Prostate gland (tissue), 2 donors: ENCODE results near the gene LSG1. TPM values are rescaled to one million over a fixed set of nuclear protein-coding genes. Genes with fewer than 3 reads are reported as not detected.

Experiments
- DNase-seq: peaks from one replicate; pipeline ENCODE4 v3.0.0-alpha.2; 2019; ENCODE audit warnings: low spot score
- H3K27ac ChIP-seq, 2 donors: fragments of 200-600 bp; sonication (generic); 2 replicates each; pipeline ENCODE4 v1.5.1; 2017 to 2019
- H3K27me3 ChIP-seq: fragments of 200-600 bp; sonication (generic); replicated peaks from 2 replicates; pipeline ENCODE4 v1.5.1; 2019; ENCODE audit not compliant: insufficient read depth
- H3K36me3 ChIP-seq, 2 donors: fragments of 200-600 bp; sonication (generic); 1 replicate in 1 of 2; 2 replicates in 1 of 2; pipeline versions ENCODE4 v1.5.1 to v1.8.1; 2017 to 2019
- H3K4me1 ChIP-seq: fragments of 200-600 bp; sonication (generic); replicated peaks from 2 replicates; pipeline ENCODE4 v1.5.1; 2019
- H3K4me3 ChIP-seq, 2 donors: fragments of 200-600 bp; sonication (generic); 2 replicates each; pipeline ENCODE4 v1.5.1; 2017 to 2019
- H3K9me3 ChIP-seq: fragments of 200-600 bp; sonication (generic); 2 replicates; pipeline ENCODE4 v1.5.1; 2017
- CTCF ChIP-seq, 4 experiments: fragments of 200-600 bp in 2 of 4; fragments of 450-650 bp in 2 of 4; sonication (generic) in 2 of 4; IDR thresholded peaks; 1 replicate in 3 of 4; 2 replicates in 1 of 4; pipeline ENCODE4 v1.5.1; 2016 to 2019; ENCODE audit warnings: antibody characterized with exemption in 4 of 4, mild to moderate bottlenecking in 2 of 4, moderate library complexity in 2 of 4
- POLR2A ChIP-seq: fragments of 450-650 bp; IDR thresholded peaks from one replicate; pipeline ENCODE4 v1.6.1; 2016; ENCODE audit warnings: antibody characterized with exemption, mild to moderate bottlenecking
- POLR2AphosphoS5 ChIP-seq: sonication (generic); formaldehyde crosslinking; IDR thresholded peaks from one replicate; pipeline ENCODE4 v1.6.1; 2017; ENCODE audit warnings: antibody characterized with exemption
- WGBS: methylation state at CpG from one replicate; pipeline ENCODE4 v1.1.5; 2018; 5-methylcytosine and 5-hydroxymethylcytosine counted together
- intact Hi-C: fragments of 100-400 bp; cut with DNase I; formaldehyde crosslinking; loops from one replicate; pipeline ENCODE4 v1.14.2; 2022
- total RNA-seq, 2 donors: library from RNA; depleted of rRNA; stranded (reverse); fragments of >200 nt; gene quantifications; one replicate each; pipeline ENCODE4 v1.1.0, GENCODE V29; 2016

Gene LSG1
- total RNA-seq: 10 to 100 TPM; 25.9 to 49.6 TPM

GRCh38 chr3:194671900-194672808 lies at the start of gene LSG1:
TSS of gene LSG1 (minus strand) at chr3:194672191. CDS start at chr3:194672162, 29 bp downstream.
- Histone ChIP-seq H3K9me3 (no peaks in the 10 kb centered on the region), H3K4me3 (peak within 1 kb of the TSS; percentile 72 to 74), H3K36me3 (no peaks in the 10 kb centered on the region), H3K4me1 (peaks cover 10% of the 10 kb centered on the region), H3K27me3 (no peaks in the 10 kb centered on the region), H3K27ac (peak within 1 kb of the TSS; percentile 84 to 92)
- TF ChIP-seq CTCF (IDR thresholded peaks at IDR 0.05) (peak in 1 of 4 experiments; percentile 27), POLR2A (peak; percentile 44), POLR2AphosphoS5 (peak; percentile 93)
- DNase-seq: peak; percentile 89
- intact Hi-C loops: no loop called here
- WGBS: under 1% methylated on average over 57 of the region's 57 CpGs

- H3K4me3 ChIP-seq: no peak overlapping the region
- no peaks in the 10 kb centered on the region for H3K4me1 ChIP-seq
- H3K27ac ChIP-seq: no peak overlapping the region
- H3K27me3 ChIP-seq: no peaks in the 10 kb centered on the region
- intact Hi-C loops: no loop called here
- 69% methylated on average over 6 of the region's 6 CpGs for WGBS
- TF ChIP-seq CTCF (IDR thresholded peaks at IDR 0.05): no peak
- TF ChIP-seq POLR2AphosphoS5: no peak
- TF ChIP-seq POLR2A: no peak
- H3K9me3 ChIP-seq: no peaks in the 10 kb centered on the region
- no peak for DNase-seq
- H3K36me3 ChIP-seq: no peaks in the 10 kb centered on the region
Observed at GRCh38 chr3:194720048-194720447, 48.1 kb upstream of the LSG1 start.

- Histone ChIP-seq H3K27ac (no peak overlapping the region), H3K9me3 (no peaks in the 10 kb centered on the region), H3K27me3 (no peaks in the 10 kb centered on the region), H3K4me3 (no peak overlapping the region), H3K4me1 (no peaks in the 10 kb centered on the region), H3K36me3 (no peaks in the 10 kb centered on the region)
- intact Hi-C loops: no loop called here
- TF ChIP-seq CTCF (IDR thresholded peaks at IDR 0.05) (no peak), POLR2A (no peak), POLR2AphosphoS5 (no peak)
- WGBS: 96% methylated on average over 2 of the region's 2 CpGs
- DNase-seq: no peak
Observed at GRCh38 chr3:194718079-194718478, 46.1 kb upstream of the LSG1 start.

- no peaks in the 10 kb centered on the region for H3K9me3 ChIP-seq
- WGBS: 79% methylated on average over 8 of the region's 8 CpGs
- TF ChIP-seq POLR2AphosphoS5: no peak
- no peak for TF ChIP-seq POLR2A
- no peak for TF ChIP-seq CTCF (IDR thresholded peaks at IDR 0.05)
- intact Hi-C loops: no loop called here
- H3K36me3 ChIP-seq: no peaks in the 10 kb centered on the region
- no peak for DNase-seq
- H3K27me3 ChIP-seq: no peaks in the 10 kb centered on the region
- H3K4me3 ChIP-seq: no peak overlapping the region
- H3K27ac ChIP-seq: no peak overlapping the region
- no peaks in the 10 kb centered on the region for H3K4me1 ChIP-seq
Observed at GRCh38 chr3:194715022-194715800, 43.2 kb upstream of the LSG1 start.
